ENCODE measurements around the gene CACNG4.

DNA sequence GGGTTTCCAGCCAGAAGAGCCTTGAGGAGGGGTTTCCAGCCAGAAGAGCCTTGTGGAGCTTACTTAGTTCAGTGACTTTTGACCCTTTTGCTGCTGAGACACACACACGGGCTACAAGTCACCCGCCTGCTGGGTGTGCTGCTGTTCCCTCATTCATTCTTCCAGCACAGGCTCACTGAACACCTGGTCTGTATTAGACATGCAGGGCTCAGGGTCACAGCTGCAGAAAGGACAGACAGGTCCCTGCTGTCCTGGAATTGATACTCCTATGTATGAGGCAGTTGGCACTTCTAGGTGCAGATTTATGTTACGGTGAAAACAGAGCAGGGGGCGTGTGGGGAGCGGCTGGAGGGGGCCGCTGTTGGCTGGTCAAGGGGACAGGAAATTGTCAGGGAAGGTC, 6.8 kb downstream of the CACNG4 start:
- TF ChIP-seq, protein P1, sequence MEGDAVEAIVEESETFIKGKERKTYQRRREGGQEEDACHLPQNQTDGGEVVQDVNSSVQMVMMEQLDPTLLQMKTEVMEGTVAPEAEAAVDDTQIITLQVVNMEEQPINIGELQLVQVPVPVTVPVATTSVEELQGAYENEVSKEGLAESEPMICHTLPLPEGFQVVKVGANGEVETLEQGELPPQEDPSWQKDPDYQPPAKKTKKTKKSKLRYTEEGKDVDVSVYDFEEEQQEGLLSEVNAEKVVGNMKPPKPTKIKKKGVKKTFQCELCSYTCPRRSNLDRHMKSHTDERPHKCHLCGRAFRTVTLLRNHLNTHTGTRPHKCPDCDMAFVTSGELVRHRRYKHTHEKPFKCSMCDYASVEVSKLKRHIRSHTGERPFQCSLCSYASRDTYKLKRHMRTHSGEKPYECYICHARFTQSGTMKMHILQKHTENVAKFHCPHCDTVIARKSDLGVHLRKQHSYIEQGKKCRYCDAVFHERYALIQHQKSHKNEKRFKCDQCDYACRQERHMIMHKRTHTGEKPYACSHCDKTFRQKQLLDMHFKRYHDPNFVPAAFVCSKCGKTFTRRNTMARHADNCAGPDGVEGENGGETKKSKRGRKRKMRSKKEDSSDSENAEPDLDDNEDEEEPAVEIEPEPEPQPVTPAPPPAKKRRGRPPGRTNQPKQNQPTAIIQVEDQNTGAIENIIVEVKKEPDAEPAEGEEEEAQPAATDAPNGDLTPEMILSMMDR (IDR thresholded peaks at IDR 0.05): no peak
- no peak for TF ChIP-seq POLR2A (IDR thresholded peaks at IDR 0.05)
